BLaER1 (cell line): ENCODE measurements around the gene TRAT1.

Source experiments
- H3K27ac ChIP-seq: shearing (Covaris generic); formaldehyde crosslinking; 2 replicates; pipeline ENCODE4 v1.8.1; 2022
- H3K27me3 ChIP-seq: shearing (Covaris generic); formaldehyde crosslinking; 2 replicates; pipeline ENCODE4 v1.8.1; 2022
- H3K36me3 ChIP-seq: shearing (Covaris generic); formaldehyde crosslinking; 2 replicates; pipeline ENCODE4 v1.8.1; 2022
- H3K4me1 ChIP-seq: shearing (Covaris generic); formaldehyde crosslinking; 2 replicates; pipeline ENCODE4 v1.8.1; 2022
- H3K4me2 ChIP-seq: shearing (Covaris generic); formaldehyde crosslinking; 2 replicates; pipeline ENCODE4 v1.8.1; 2022
- H3K4me3 ChIP-seq: shearing (Covaris generic); formaldehyde crosslinking; 2 replicates; pipeline ENCODE4 v1.8.1; 2022
- H3K9ac ChIP-seq: shearing (Covaris generic); formaldehyde crosslinking; 2 replicates; pipeline ENCODE4 v1.8.1; 2022
- H3K9me3 ChIP-seq: shearing (Covaris generic); formaldehyde crosslinking; 2 replicates; pipeline ENCODE4 v1.8.1; 2022
- H4K20me1 ChIP-seq: shearing (Covaris generic); formaldehyde crosslinking; 2 replicates; pipeline ENCODE4 v1.8.1; 2022
- Cebpa-rat ChIP-seq: shearing (Covaris generic); IDR thresholded peaks from 2 replicates; pipeline ENCODE4 v1.8.1; 2022

The TRAT1 gene

DNA sequence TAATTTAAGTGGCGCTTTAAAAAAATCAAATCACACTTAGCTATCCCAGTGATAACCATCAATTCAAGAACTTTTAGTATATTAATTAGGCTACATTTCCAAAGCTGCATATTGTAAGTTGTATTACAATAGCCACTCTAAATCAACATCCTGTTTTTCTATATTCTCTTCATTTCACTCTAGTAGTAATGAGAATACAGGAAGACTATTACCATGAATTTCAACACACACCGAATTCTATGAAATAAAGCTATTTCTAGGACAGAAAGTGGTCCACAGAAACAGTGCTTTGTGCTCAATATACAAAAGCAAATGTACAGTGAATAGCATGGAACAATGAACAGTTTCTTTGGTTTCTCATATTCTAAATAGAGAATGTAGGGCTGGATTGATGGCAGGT, 24.6 kb downstream of the TRAT1 start:
- Histone ChIP-seq H3K36me3 (no peaks in the 10 kb centered on the region), H3K4me3 (no peak overlapping the region), H3K27me3 (no peaks in the 10 kb centered on the region), H3K27ac (no peak overlapping the region), H4K20me1 (no peaks in the 10 kb centered on the region), H3K4me1 (no peaks in the 10 kb centered on the region), H3K4me2 (no peak overlapping the region), H3K9me3 (no peaks in the 10 kb centered on the region), H3K9ac (no peak overlapping the region)
- TF ChIP-seq Cebpa-rat = no peak

DNA sequence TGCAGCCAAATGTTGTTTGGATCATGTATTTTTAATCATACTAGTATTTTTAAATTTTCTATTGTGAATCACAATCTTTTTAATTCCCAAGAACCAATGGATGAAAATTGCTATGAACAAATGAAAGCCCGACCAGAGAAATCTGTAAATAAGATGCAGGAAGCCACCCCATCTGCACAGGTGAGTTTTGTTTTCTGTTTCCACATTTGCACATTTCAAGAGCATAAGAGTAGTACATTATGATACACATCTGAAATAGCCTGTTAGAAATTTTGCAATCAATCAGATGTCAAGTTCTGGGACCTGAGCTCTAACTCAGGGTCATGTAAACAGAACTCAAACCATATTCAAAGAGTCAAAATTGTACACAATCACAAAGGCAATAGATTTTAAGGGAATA, 26.5 kb downstream of the TRAT1 start:
- no peaks in the 10 kb centered on the region for H3K4me1 ChIP-seq
- no peak overlapping the region for H3K9ac ChIP-seq
- no peak overlapping the region for H3K4me2 ChIP-seq
- H3K27ac ChIP-seq = no peak overlapping the region
- no peaks in the 10 kb centered on the region for H3K9me3 ChIP-seq
- H4K20me1 ChIP-seq = no peaks in the 10 kb centered on the region
- H3K27me3 ChIP-seq = no peaks in the 10 kb centered on the region
- no peaks in the 10 kb centered on the region for H3K36me3 ChIP-seq
- H3K4me3 ChIP-seq = no peak overlapping the region
- TF ChIP-seq Cebpa-rat = no peak

DNA sequence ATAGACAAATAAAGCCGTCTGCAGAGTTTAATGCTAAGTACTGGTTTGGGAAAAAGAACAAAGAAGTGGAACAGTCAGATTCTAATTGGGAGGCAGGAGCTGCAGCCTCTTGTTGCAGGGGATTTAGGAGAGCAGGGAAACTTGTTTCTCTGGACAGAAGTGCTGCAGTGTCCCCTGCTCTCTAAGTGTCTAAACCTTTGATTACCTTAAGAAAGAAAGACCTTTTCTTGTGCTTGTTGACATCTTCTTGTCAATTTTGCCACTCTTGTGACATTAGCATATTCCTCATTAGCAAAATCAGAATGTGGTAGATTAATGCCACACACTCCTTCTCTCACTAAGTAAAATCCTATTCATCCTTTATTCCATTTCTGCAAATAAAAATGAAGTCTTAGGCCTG, 38.8 kb downstream of the TRAT1 start:
- no peak overlapping the region for H3K4me3 ChIP-seq

DNA sequence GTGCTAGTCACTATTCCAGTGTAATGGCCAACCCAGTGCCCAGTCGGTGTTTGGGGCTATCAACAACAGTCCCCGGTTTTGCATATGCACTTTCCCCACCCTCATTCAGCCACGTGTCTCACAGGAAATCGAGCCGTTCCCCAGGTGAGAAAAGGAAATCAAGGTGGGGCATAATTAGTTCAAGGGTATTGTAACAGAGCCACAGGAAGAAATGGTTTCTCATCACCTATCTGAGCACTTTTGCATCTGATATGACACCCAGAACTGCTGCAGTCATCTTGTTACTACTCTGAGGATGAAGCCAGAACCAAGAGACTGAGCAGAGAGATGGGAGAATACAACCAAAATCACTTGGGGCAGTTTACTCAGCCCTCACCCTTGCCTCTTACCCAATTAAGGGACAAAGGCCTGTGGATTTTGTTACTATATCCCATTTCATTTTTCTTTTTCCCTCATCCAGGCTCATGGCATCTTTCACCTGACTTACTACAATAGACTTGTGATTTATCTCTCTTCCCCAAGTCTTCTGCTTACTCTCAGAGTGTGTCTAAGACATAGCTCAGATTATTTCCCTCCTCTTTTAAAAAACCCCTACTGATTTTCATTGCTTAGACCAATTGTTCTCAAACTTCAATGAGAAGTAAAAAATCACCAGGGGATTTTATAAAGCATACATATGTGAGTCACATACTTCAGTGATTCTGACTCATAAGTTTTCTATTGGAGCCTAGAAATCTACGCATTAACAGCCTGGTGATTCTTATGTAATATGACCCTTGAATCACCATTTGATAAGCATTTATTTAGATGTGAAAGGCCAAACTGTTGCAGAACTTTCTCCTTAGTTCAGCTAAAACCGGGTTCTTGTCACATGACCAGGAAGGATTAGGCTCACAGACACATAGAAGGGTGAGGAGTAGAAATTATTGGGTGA, 40.5 kb downstream of the TRAT1 start:
- Histone ChIP-seq H3K9me3 (no peaks in the 10 kb centered on the region), H3K9ac (no peak overlapping the region), H3K27ac (no peak overlapping the region), H4K20me1 (no peaks in the 10 kb centered on the region), H3K27me3 (no peaks in the 10 kb centered on the region), H3K4me3 (no peak overlapping the region), H3K4me1 (no peaks in the 10 kb centered on the region), H3K36me3 (no peaks in the 10 kb centered on the region), H3K4me2 (no peak overlapping the region)
- TF ChIP-seq Cebpa-rat = no peak

More for the DNA sequence above, 38.8 kb downstream of the TRAT1 start:
- H4K20me1 ChIP-seq = no peaks in the 10 kb centered on the region
- no peaks in the 10 kb centered on the region for H3K4me1 ChIP-seq
- TF ChIP-seq Cebpa-rat = no peak
- H3K27me3 ChIP-seq = no peaks in the 10 kb centered on the region
- no peaks in the 10 kb centered on the region for H3K9me3 ChIP-seq
- H3K27ac ChIP-seq = no peak overlapping the region
- no peak overlapping the region for H3K9ac ChIP-seq
- no peak overlapping the region for H3K4me2 ChIP-seq
- H3K36me3 ChIP-seq = no peaks in the 10 kb centered on the region

DNA sequence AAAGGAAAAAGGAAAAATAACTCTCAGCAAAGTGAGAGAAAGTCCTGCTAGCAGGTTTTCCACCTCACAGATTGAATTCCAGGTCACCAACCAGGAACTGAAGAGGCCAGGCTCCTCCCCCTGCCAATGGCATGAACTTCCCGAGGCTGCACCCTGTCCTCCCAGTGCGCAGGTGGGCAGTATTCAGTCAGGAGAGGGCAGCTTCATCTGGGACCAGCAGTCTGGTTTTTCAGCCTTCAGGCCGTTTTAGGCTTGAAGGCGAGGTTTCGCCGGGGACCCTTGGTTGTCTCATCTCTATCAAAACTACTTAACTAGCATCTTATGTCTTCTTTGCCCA, 41.2 kb downstream of the TRAT1 start:
- H3K27ac ChIP-seq = no peak overlapping the region
- no peak overlapping the region for H3K9ac ChIP-seq

DNA sequence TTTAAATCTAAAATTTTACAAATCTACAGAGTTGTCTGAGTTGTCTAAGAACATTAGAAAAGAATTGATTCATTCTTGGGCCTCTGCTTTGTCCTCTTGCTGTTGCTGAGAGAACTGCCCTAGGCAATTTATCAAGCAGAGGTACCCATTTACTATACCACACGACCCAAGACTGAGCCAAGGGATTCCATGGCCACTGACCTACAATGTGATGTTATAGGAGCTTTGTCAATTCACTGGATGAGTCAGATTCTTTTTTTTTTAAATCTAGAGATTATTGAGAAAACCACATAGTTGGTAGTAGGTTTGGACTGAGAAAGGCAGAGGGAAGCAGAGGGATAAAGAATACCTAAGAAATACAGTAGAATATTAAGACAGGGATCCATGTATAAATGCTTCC, 55.3 kb downstream of the TRAT1 start:
- H3K4me2 ChIP-seq = no peak overlapping the region
- H3K9ac ChIP-seq = no peak overlapping the region
- H3K9me3 ChIP-seq = no peaks in the 10 kb centered on the region
- H3K4me1 ChIP-seq = no peaks in the 10 kb centered on the region
- H3K27me3 ChIP-seq = no peaks in the 10 kb centered on the region
- H4K20me1 ChIP-seq = no peaks in the 10 kb centered on the region
- no peak overlapping the region for H3K27ac ChIP-seq
- no peak for TF ChIP-seq Cebpa-rat
- H3K36me3 ChIP-seq = no peaks in the 10 kb centered on the region
- H3K4me3 ChIP-seq = no peak overlapping the region

More for the DNA sequence above, 41.2 kb downstream of the TRAT1 start:
- H3K4me2 ChIP-seq = no peak overlapping the region
- H3K27me3 ChIP-seq = no peaks in the 10 kb centered on the region
- no peaks in the 10 kb centered on the region for H3K4me1 ChIP-seq
- H3K36me3 ChIP-seq = no peaks in the 10 kb centered on the region
- no peak overlapping the region for H3K4me3 ChIP-seq
- H3K9me3 ChIP-seq = no peaks in the 10 kb centered on the region
- TF ChIP-seq Cebpa-rat = no peak
- no peaks in the 10 kb centered on the region for H4K20me1 ChIP-seq

DNA sequence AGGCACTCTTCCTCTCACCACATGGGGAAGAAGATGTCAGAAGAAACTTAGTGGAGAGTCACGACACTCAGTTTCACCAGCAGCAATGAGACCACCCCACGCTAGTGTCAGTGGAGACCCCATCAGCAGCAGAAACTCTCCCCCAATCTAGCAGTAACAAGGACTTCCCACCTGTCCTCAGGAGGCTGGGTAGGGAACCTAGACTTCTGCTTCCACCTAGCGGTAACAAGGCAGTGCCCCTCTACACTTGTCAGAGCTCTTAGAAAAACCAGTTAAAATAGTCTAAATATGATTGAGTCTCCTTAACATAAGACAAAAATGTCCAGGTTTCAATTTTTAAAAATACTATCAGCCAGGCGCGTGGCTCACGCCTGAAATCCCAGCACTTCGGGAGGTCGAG, 57.3 kb downstream of the TRAT1 start:
- TF ChIP-seq Cebpa-rat = no peak
- H3K27ac ChIP-seq = no peak overlapping the region
- no peak overlapping the region for H3K4me3 ChIP-seq
- H3K27me3 ChIP-seq = no peaks in the 10 kb centered on the region
- no peaks in the 10 kb centered on the region for H3K9me3 ChIP-seq
- H3K36me3 ChIP-seq = no peaks in the 10 kb centered on the region
- H3K4me2 ChIP-seq = no peak overlapping the region
- H3K4me1 ChIP-seq = no peaks in the 10 kb centered on the region
- H3K9ac ChIP-seq = no peak overlapping the region
- no peaks in the 10 kb centered on the region for H4K20me1 ChIP-seq

DNA sequence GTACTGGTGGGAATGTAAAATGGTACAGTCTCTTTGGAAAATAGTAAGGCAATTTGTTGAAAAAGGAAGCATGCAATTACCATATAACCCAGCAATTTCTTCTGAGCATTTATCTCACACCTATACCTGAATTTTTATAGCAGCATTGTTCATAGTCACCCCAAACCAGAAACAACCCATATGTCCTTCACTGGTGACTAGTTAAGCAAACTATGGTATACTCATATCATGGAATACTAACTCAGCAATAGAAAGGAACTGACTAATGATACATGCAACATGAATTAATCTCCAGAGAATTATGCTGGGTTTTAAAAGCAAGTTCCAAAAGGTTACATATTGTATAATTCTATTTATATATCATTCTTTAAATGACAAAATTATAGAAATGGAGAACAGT, 60.2 kb downstream of the TRAT1 start:
- no peak overlapping the region for H3K27ac ChIP-seq
- H3K9me3 ChIP-seq = no peaks in the 10 kb centered on the region
- H3K4me2 ChIP-seq = no peak overlapping the region
- no peaks in the 10 kb centered on the region for H3K27me3 ChIP-seq
- no peak overlapping the region for H3K9ac ChIP-seq
- no peaks in the 10 kb centered on the region for H3K4me1 ChIP-seq
- TF ChIP-seq Cebpa-rat = no peak
- no peaks in the 10 kb centered on the region for H4K20me1 ChIP-seq
- H3K4me3 ChIP-seq = no peak overlapping the region
- no peaks in the 10 kb centered on the region for H3K36me3 ChIP-seq

DNA sequence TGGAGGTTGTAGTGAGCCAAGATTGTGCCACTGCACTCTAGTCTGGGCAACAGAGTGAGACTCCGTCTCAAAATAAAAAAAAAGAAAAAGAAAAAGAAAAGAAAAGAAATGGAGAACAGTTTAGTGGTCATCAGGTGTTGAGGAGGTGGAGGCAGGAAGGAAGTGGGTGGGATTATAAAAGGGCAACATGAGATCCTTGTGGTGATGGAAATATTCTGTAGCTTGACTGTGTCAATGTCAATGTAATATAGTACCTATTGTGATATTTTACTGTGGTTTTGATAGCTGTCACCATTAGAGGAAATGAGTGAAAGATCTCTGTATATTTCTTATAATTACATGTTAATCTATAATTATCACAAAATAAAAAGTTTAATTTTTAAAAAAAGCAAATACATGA, 60.8 kb downstream of the TRAT1 start:
- Histone ChIP-seq H3K9me3 (no peaks in the 10 kb centered on the region), H3K4me1 (no peaks in the 10 kb centered on the region), H3K4me2 (no peak overlapping the region), H3K4me3 (no peak overlapping the region), H4K20me1 (no peaks in the 10 kb centered on the region), H3K27ac (no peak overlapping the region), H3K9ac (no peak overlapping the region), H3K36me3 (no peaks in the 10 kb centered on the region), H3K27me3 (no peaks in the 10 kb centered on the region)
- TF ChIP-seq Cebpa-rat = no peak

DNA sequence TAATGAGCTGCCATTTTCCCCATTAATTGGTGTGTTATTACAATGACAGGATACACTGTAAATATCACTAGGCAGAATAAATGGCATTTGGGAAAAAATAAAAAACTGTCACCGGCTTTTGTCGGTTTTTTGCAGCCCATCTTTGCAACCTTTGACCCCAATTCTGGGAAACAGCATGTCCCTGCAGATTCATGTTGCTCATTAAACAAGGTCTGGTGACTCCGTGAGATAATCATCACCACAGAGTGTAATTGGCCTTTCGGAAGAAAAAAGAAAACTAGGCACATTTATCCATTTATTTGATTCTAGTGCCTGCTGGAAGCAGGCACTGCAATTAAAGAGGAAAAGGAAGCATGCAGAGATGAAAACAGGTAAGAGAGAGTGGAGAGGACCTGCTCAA, 64.5 kb downstream of the TRAT1 start:
- no peak for TF ChIP-seq Cebpa-rat
- Histone ChIP-seq H3K27me3 (no peaks in the 10 kb centered on the region), H3K36me3 (no peaks in the 10 kb centered on the region), H4K20me1 (no peaks in the 10 kb centered on the region), H3K4me3 (no peak overlapping the region), H3K9ac (no peak overlapping the region), H3K9me3 (no peaks in the 10 kb centered on the region), H3K27ac (no peak overlapping the region), H3K4me1 (no peaks in the 10 kb centered on the region), H3K4me2 (no peak overlapping the region)

DNA sequence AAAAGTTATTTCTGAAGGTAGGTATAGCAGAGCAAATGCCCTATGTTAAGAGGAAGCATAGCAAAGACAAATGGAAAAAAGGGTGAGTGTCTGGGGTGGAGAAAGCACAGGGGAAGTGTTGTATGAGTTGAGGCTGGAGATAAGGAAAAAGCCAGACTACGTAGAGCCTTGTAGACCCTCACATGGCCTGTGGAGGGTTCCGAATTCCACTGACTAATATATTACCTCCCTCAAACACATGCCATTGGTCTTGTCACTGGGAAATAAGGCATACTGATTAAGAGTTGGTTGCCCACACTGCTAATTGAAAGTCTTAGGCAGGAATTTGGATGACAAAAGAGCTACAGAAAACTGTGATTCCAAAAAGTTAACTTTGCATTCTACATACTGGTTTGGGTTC, 65.2 kb downstream of the TRAT1 start:
- H3K36me3 ChIP-seq = no peaks in the 10 kb centered on the region
- H4K20me1 ChIP-seq = no peaks in the 10 kb centered on the region
- H3K27ac ChIP-seq = no peak overlapping the region
- H3K4me1 ChIP-seq = no peaks in the 10 kb centered on the region
- no peaks in the 10 kb centered on the region for H3K9me3 ChIP-seq
- no peak overlapping the region for H3K4me3 ChIP-seq
- H3K4me2 ChIP-seq = no peak overlapping the region
- TF ChIP-seq Cebpa-rat = no peak
- H3K27me3 ChIP-seq = no peaks in the 10 kb centered on the region
- no peak overlapping the region for H3K9ac ChIP-seq
